Thyroid gland (tissue), 4 donors: ENCODE data around the gene DMWD. TPM values are rescaled to one million over a fixed set of nuclear protein-coding genes. Genes with fewer than 3 reads are reported as not detected.

Experiments used
- DNase-seq, 2 donors: peaks; one replicate each; pipeline ENCODE4 v3.0.0-alpha.2; 2019
- H3K27ac ChIP-seq, 3 donors: fragments of 200-600 bp; sonication (generic); 1 replicate in 2 of 3; 2 replicates in 1 of 3; pipeline ENCODE4 v1.5.1; 2016 to 2019; ENCODE audit warnings: mild to moderate bottlenecking in 1 of 3, moderate library complexity in 1 of 3
- H3K27me3 ChIP-seq: fragments of 200-600 bp; sonication (generic); one replicate; pipeline ENCODE4 v1.5.1; 2019
- H3K36me3 ChIP-seq, 2 donors: fragments of 200-600 bp; sonication (generic); one replicate each; pipeline ENCODE4 v1.5.1; 2016 to 2019
- H3K4me1 ChIP-seq, 2 donors: fragments of 200-600 bp; sonication (generic); one replicate each; pipeline ENCODE4 v1.5.1; 2017 to 2019
- H3K4me3 ChIP-seq, 3 donors: fragments of 200-600 bp; sonication (generic); replicated peaks in 1 of 3; 1 replicate in 2 of 3; 2 replicates in 1 of 3; pipeline ENCODE4 v1.5.1; 2016; ENCODE audit warnings: mild to moderate bottlenecking in 1 of 3
- H3K9me3 ChIP-seq: fragments of 200-600 bp; sonication (generic); one replicate; pipeline ENCODE4 v1.5.1; 2017
- CTCF ChIP-seq, 6 experiments: fragments of 200-600 bp in 3 of 6; fragments of 450-650 bp in 3 of 6; sonication (generic) in 3 of 6; IDR thresholded peaks; one replicate each; pipeline ENCODE4 v1.5.1; 2016 to 2019; ENCODE audit warnings: antibody characterized with exemption in 6 of 6, mild to moderate bottlenecking in 2 of 6, inconsistent platforms in 1 of 6, moderate library complexity in 1 of 6
- POLR2A ChIP-seq, 2 donors: fragments of 450-650 bp; IDR thresholded peaks; one replicate each; pipeline ENCODE4 v1.6.1; 2017; ENCODE audit warnings: antibody characterized with exemption in 2 of 2, mild to moderate bottlenecking in 2 of 2, moderate library complexity in 1 of 2
- WGBS, 2 donors: methylation state at CpG; one replicate each; pipeline ENCODE4 v1.1.5; 2017; 5-methylcytosine and 5-hydroxymethylcytosine counted together
- intact Hi-C: fragments of 100-400 bp; cut with DNase I; formaldehyde crosslinking; loops from one replicate; pipeline ENCODE4 v1.15.1; 2023
- total RNA-seq, 4 donors: library from RNA; depleted of rRNA; stranded (reverse); fragments of >200 nt; gene quantifications; one replicate each; pipeline ENCODE4 v1.2.3, GENCODE V29; 2016

Gene DMWD
- total RNA-seq, 4 donors from 2014 or later = 38.2 to 69.7 (median 48.3) TPM

GRCh38 chr19:45766296-45766868 lies 26.3 kb downstream of the DMWD start:
- WGBS, 2 donors = 57 to 70% methylated on average over 2 to 13 of the region's 17 CpGs
- peak overlapping the region in 2 of 3 donors; percentile 59 to 93 for H3K4me3 ChIP-seq
- TF ChIP-seq POLR2A (IDR thresholded peaks at IDR 0.05) = no peak
- no peak for TF ChIP-seq CTCF (IDR thresholded peaks at IDR 0.05)
- peak overlapping the region; percentile 91 to 96 (median 95) for H3K27ac ChIP-seq
- no peaks in the 10 kb centered on the region for H3K9me3 ChIP-seq
- no peaks in the 10 kb centered on the region for H3K27me3 ChIP-seq
- no peak for DNase-seq
- intact Hi-C loops = loop anchor here (10.0 kb wide), 1 partner anchor 52 kb away; no protein-coding TSS in a partner anchor
- H3K36me3 ChIP-seq = peaks cover 0 to 3% of the 10 kb centered on the region in 2 donors
- H3K4me1 ChIP-seq = peaks cover 33 to 43% of the 10 kb centered on the region in 2 donors

- no peak for DNase-seq
- TF ChIP-seq POLR2A (IDR thresholded peaks at IDR 0.05) (no peak), CTCF (IDR thresholded peaks at IDR 0.05) (no peak)
- H3K36me3 ChIP-seq = peaks cover 0 to 3% of the 10 kb centered on the region in 2 donors
- H3K4me1 ChIP-seq = peaks cover 33 to 38% of the 10 kb centered on the region in 2 donors
- 83 to 89% methylated on average over 18 to 19 of the region's 23 CpGs for WGBS, 2 donors
- H3K27me3 ChIP-seq = no peaks in the 10 kb centered on the region
- H3K9me3 ChIP-seq = no peaks in the 10 kb centered on the region
- no peak overlapping the region for H3K4me3 ChIP-seq
- peak overlapping the region in 2 of 3 donors; percentile 91 to 95 for H3K27ac ChIP-seq
- intact Hi-C loops = loop anchor here (10.0 kb wide), 1 partner anchor 51 kb away; no protein-coding TSS in a partner anchor
Measured at GRCh38 chr19:45765702-45766295, 26.8 kb downstream of the DMWD start.

- Histone ChIP-seq H3K9me3 (no peaks in the 10 kb centered on the region), H3K4me3 (no peak overlapping the region), H3K4me1 (peaks cover 33 to 37% of the 10 kb centered on the region in 2 donors), H3K27me3 (no peaks in the 10 kb centered on the region), H3K27ac (peak overlapping the region; percentile 54 to 73 (median 59)), H3K36me3 (peaks cover 0 to 3% of the 10 kb centered on the region in 2 donors)
- DNase-seq = no peak
- WGBS, 2 donors = 71 to 74% methylated on average over 16 to 18 of the region's 21 CpGs
- intact Hi-C loops = loop anchor here (10.0 kb wide), 1 partner anchor 50 kb away; no protein-coding TSS in a partner anchor
- TF ChIP-seq CTCF (IDR thresholded peaks at IDR 0.05) = no peak
- no peak for TF ChIP-seq POLR2A (IDR thresholded peaks at IDR 0.05)
Measured at GRCh38 chr19:45764945-45765701, 27.5 kb downstream of the DMWD start.

GRCh38 chr19:45764475-45764874 lies 28.2 kb downstream of the DMWD start:
- intact Hi-C loops = loop anchor here (10.0 kb wide), 1 partner anchor 50 kb away; no protein-coding TSS in a partner anchor
- Histone ChIP-seq H3K36me3 (peaks cover 0 to 3% of the 10 kb centered on the region in 2 donors), H3K27me3 (no peaks in the 10 kb centered on the region), H3K27ac (peak overlapping the region; percentile 54 to 73 (median 59)), H3K4me3 (no peak overlapping the region), H3K4me1 (peaks cover 33 to 37% of the 10 kb centered on the region in 2 donors), H3K9me3 (no peaks in the 10 kb centered on the region)
- WGBS, 2 donors = 53 to 61% methylated on average over 5 to 6 of the region's 6 CpGs
- no peak for TF ChIP-seq POLR2A (IDR thresholded peaks at IDR 0.05)
- no peak for TF ChIP-seq CTCF (IDR thresholded peaks at IDR 0.05)
- no peak for DNase-seq
